DND-41 (cell line): Measurements from ENCODE around the gene OR11H7.

Source experiments
- EZH2 ChIP-seq: IDR thresholded peaks from 3 replicates; pipeline ENCODE4 v1.6.1; 2012; ENCODE audit warnings: borderline replicate concordance, low read depth, mild to moderate bottlenecking, moderate library complexity, low read length, inconsistent platforms; ENCODE audit not compliant: severe bottlenecking
- TF ChIP-seq, protein P1 (sequence below): IDR thresholded peaks from 2 replicates; pipeline ENCODE4 v1.5.1; 2012; ENCODE audit warnings: borderline replicate concordance, low read length, moderate library complexity, mild to moderate bottlenecking; ENCODE audit not compliant: poor library complexity, severe bottlenecking; ENCODE audit errors: extremely low read depth

DNA sequence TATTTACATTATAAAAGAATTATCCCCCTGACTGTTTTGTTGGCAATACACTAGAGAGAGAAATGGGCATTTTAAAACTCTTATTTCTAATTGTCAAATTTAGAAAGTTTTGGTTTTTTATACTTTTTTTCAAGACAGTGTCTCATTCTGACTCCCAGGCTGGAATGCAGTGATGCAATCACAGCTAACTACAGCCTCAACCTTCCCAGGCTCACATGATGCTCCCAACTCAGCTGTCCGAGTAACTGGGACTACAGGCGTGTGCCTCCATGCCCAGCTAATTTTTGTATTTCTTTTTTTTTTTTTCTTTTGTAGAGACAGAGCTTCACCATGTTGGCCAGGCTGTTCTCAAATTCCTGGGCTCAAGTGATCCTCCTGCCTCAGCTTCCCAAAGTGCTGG, 13.6 kb upstream of the OR11H7 start:
- TF ChIP-seq, protein P1, sequence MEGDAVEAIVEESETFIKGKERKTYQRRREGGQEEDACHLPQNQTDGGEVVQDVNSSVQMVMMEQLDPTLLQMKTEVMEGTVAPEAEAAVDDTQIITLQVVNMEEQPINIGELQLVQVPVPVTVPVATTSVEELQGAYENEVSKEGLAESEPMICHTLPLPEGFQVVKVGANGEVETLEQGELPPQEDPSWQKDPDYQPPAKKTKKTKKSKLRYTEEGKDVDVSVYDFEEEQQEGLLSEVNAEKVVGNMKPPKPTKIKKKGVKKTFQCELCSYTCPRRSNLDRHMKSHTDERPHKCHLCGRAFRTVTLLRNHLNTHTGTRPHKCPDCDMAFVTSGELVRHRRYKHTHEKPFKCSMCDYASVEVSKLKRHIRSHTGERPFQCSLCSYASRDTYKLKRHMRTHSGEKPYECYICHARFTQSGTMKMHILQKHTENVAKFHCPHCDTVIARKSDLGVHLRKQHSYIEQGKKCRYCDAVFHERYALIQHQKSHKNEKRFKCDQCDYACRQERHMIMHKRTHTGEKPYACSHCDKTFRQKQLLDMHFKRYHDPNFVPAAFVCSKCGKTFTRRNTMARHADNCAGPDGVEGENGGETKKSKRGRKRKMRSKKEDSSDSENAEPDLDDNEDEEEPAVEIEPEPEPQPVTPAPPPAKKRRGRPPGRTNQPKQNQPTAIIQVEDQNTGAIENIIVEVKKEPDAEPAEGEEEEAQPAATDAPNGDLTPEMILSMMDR: no peak
- no peak for TF ChIP-seq EZH2
